Subcutaneous adipose tissue (tissue), 4 donors: Measurements from ENCODE around the gene SFR1. TPM values are rescaled to one million over a fixed set of nuclear protein-coding genes. Genes with fewer than 3 reads are reported as not detected.

ENCODE experiments used
- total RNA-seq, 4 donors: library from RNA; depleted of rRNA; stranded (reverse); fragments of >200 nt; gene quantifications; one replicate each; pipeline ENCODE4 v1.1.0, GENCODE V29; 2016
- TF ChIP-seq, protein P1 (sequence below): fragments of 450-650 bp; IDR thresholded peaks from one replicate; pipeline ENCODE4 v1.5.1; 2016; ENCODE audit warnings: low read depth, mild to moderate bottlenecking, control low read depth, antibody characterized with exemption, moderate library complexity

The SFR1 gene
- total RNA-seq, 4 donors from 2014 or later, result 7.3 to 10.9 (median 8.4) TPM

DNA sequence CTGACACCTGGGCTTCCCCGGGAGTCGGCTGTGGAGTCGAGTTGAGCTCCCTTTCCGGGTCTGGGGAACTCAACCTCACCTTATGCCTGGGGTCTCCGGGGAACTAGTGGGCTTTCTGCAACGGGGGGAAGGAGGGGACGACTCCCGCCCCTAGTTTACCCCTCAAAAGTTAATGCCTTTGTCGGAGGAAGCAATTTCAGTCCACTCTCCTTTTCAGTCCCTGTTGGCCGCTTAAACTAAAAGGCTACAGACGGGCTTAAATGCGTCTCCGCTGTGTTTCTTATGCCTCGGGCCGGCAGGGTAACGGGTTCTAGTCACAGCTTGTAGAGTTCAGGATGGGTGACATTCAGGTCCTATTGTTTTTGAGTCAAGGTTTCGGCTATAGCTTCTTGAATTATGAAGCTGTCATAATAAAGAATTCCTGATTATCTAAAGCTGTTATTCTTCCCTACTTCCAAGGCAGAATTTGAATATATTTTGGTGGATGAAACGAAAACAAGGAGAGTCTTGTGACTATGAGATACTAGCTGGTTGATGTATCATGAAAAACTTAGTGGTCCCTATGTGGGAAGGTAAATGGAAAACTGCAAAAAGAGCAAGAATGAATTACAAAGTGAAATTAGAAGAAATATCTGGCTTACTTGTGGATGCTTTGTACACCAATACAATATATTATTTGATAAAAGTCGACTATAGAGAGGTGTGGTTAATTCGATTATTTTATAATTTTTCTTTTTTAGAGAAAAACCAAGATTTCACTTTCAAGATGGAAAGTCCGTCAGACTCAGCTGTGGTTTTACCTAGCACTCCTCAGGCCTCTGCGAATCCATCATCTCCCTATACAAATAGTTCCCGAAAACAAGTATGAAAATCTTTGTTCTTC is 495 bp downstream of the SFR1 start:
- TF ChIP-seq, protein P1, sequence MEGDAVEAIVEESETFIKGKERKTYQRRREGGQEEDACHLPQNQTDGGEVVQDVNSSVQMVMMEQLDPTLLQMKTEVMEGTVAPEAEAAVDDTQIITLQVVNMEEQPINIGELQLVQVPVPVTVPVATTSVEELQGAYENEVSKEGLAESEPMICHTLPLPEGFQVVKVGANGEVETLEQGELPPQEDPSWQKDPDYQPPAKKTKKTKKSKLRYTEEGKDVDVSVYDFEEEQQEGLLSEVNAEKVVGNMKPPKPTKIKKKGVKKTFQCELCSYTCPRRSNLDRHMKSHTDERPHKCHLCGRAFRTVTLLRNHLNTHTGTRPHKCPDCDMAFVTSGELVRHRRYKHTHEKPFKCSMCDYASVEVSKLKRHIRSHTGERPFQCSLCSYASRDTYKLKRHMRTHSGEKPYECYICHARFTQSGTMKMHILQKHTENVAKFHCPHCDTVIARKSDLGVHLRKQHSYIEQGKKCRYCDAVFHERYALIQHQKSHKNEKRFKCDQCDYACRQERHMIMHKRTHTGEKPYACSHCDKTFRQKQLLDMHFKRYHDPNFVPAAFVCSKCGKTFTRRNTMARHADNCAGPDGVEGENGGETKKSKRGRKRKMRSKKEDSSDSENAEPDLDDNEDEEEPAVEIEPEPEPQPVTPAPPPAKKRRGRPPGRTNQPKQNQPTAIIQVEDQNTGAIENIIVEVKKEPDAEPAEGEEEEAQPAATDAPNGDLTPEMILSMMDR, result no peak

DNA sequence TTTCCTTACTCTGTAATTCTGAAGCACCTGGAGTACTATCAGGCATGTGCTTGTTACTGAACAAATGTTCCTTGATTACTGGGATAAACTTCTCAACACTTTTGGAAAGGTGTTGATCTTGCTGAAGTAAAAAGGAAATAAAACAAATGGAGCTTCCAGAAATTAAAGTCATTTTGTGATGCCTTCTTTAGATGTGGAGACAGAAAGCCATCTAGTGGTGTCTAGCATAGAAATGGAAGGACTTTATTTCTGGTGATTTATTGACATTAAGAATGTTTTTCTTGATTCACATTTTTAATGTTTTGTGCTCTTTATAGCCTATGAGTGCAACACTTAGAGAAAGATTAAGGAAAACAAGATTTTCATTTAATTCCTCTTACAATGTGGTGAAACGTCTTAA is 1.4 kb downstream of the SFR1 start:
- TF ChIP-seq, protein P1, result no peak

DNA sequence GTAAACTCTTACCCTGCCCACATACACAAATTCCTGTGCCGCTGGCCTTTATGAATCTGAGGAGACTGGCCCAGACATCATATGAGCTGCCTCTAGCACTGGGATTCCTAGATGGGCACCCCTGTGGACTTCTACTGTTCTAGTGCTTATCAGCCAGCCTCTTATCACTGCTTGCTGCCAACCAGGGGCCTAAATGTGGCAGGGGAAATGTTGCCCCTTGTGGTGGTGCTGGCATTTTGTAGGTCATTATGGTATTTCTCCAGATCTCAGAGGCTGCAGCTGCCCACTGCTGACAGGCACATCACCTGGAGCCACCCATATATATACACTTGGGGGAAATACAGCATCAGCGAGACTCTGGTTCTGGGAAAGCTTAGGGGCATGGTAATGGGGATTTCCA is 5.4 kb downstream of the SFR1 start:
- TF ChIP-seq, protein P1, result no peak

DNA sequence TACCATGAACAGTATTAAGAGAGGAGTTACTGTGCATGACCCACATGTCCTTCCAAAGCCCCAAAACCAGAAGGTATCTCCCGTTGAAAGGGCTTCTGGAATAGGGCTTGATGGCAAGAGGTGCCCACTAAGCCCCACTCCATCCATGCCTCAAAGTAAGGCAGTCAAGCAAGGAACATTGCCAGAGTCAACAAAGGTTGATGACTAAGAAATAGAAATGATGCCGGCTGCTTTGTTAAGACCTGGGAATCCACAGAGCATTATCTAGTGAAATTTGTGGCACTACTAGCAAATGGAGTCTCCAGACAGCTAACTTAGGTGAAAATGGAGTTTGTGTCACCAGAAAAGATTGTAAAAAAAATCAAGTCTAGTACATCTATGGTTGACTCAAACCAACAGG is 6.2 kb downstream of the SFR1 start:
- TF ChIP-seq, protein P1, result no peak

DNA sequence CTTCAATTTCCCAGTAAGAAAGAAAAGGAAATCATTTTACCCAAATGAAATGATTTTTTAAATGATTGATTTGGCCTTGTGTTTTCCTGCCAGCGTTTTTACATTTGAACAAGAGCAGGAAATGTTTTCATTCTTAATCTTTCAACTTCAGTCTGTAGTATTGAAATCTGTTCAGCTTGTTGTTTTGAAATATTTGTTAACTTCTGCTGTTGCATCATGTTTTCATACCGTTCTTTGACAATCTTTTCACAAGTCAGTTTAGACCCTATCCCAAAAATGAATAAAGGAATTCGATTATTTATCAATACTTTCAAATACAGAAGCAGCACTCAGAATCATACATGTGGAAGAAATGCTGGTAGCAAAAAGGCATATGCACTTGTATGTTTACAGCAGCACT is 8.1 kb downstream of the SFR1 start:
- TF ChIP-seq, protein P1, result no peak

DNA sequence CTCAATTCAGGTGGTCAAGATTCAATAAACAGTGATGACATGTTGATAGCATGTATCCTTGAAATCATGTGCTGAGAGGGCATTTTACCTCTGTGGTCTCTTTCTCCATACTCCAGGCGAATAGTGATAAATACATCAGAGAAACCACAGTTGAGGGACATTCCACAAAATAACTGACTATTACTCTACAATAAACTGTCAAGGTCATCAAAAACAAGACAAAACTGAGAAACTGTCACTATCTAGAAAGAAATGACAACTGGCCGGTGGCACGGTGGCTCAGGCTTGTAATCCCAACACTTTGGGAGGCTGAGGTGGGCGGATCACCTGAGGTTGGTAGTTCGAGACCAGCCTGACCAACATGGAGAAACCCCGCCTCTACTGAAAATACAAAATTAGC is 16.2 kb downstream of the SFR1 start:
- TF ChIP-seq, protein P1, result no peak

DNA sequence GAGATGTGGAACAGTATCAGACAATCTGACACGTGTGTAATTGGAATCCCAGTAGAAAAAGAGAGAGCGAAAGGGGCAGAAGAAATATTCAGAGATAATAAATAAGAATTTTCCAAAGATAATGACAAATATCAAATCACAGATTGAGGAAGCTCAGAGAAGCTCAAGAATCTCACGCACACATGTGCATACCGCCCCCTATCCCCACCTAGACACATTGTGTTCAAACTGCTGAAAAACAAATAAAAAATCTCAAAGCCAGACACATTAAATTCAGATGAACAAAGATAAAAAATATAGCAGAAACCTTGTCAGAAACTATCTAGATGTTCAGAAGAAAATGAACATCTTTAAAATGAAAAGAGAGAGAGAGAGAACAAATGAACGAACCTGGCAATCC is 17.2 kb downstream of the SFR1 start:
- TF ChIP-seq, protein P1, result no peak
